ENCODE data around the gene ZNF460.

- TF ChIP-seq CTCF (IDR thresholded peaks at IDR 0.05 in 2 of 3, conservative IDR thresholded peaks at IDR 0.05 in 1 of 3; ENCODE audit: control insufficient read depth in 2 of 3, extremely low read depth in 1 of 3, insufficient read depth in 1 of 3, low read depth in 3 of 3, low read length in 3 of 3) (no peak), BCL11A (IDR thresholded peaks at IDR 0.05; ENCODE audit: low read depth, low read length) (no peak), DPF2 (IDR thresholded peaks at IDR 0.05) (no peak), ZSCAN29 (IDR thresholded peaks at IDR 0.05) (no peak), EZH2 (IDR thresholded peaks at IDR 0.05; ENCODE audit: borderline replicate concordance, control insufficient read depth, low read depth, low read length) (no peak), MAX (IDR thresholded peaks at IDR 0.05; ENCODE audit: low read depth, low read length) (no peak), GABPA (IDR thresholded peaks at IDR 0.05; ENCODE audit: low read depth) (no peak), BMI1 (IDR thresholded peaks at IDR 0.05; ENCODE audit: borderline replicate concordance) (no peak), RUNX3 (IDR thresholded peaks at IDR 0.05; ENCODE audit: low read length) (no peak), MYC (IDR thresholded peaks at IDR 0.05; ENCODE audit: insufficient read depth, insufficient read length, insufficient replicate concordance, low read length, severe bottlenecking) (no peak), SIN3A (IDR thresholded peaks at IDR 0.05; ENCODE audit: low read depth, low read length) (no peak), FOXM1 (IDR thresholded peaks at IDR 0.05; ENCODE audit: low read depth, low read length) (no peak), POLR2A (IDR thresholded peaks at IDR 0.05; ENCODE audit: low read depth, low read length) (no peak)
These were observed 33.9 kb downstream of the ZNF460 start for GRCh38 chr19:57314146-57314545.
